Left ventricle myocardium inferior (tissue), 1 donor: Measurements from ENCODE around the gene RNF150. TPM values are rescaled to one million over a fixed set of nuclear protein-coding genes. Genes with fewer than 3 reads are reported as not detected.

Experiments
- DNase-seq: peaks from one replicate; pipeline ENCODE4 v3.0.0-alpha.2; 2020
- H3K27ac ChIP-seq: fragments of 200-600 bp; replicated peaks from 2 replicates; pipeline ENCODE4 v1.8.0; 2021
- H3K27me3 ChIP-seq: fragments of 200-600 bp; 2 replicates; pipeline ENCODE4 v1.8.0; 2021; ENCODE audit warnings: low read depth
- H3K36me3 ChIP-seq: fragments of 200-600 bp; 2 replicates; pipeline ENCODE4 v1.8.0; 2021
- H3K4me1 ChIP-seq: fragments of 200-600 bp; 2 replicates; pipeline ENCODE4 v1.8.0; 2021
- H3K4me3 ChIP-seq: fragments of 200-600 bp; 2 replicates; pipeline ENCODE4 v1.8.0; 2021; ENCODE audit warnings: mild to moderate bottlenecking, moderate library complexity
- H3K9me3 ChIP-seq: fragments of 200-600 bp; replicated peaks from 2 replicates; pipeline ENCODE4 v1.8.0; 2021
- intact Hi-C: fragments of 100-400 bp; cut with micrococcal nuclease; formaldehyde crosslinking; loops from one replicate; pipeline ENCODE4 v1.11.0; 2022
- total RNA-seq: library from RNA; stranded (reverse); fragmentation: NEBNext Ultra II Directional; extraction: Animal tissue kit (Norgen Biotek cat#: 25700); gene quantifications from one replicate; pipeline ENCODE4 v1.2.1, GENCODE V29; 2021
- TF ChIP-seq, protein P1 (sequence below): fragments of 200-600 bp; IDR thresholded peaks from 2 replicates; pipeline ENCODE4 v1.8.0; 2021; ENCODE audit warnings: antibody characterized with exemption, mild to moderate bottlenecking, borderline replicate concordance
- donor health status: DM: no; HTN: yes; CAD: no; lungs with severe emphysema.

RNF150 gene
- total RNA-seq, 1 donor from 2014 or later = 68.0 TPM

GRCh38 chr4:141075553-141075952 is 57.7 kb downstream of the RNF150 start:
- no peaks in the 10 kb centered on the region for H3K27me3 ChIP-seq
- no peak for DNase-seq
- intact Hi-C loops = no loop called here
- H3K4me1 ChIP-seq = peaks cover 71% of the 10 kb centered on the region
- no peaks in the 10 kb centered on the region for H3K36me3 ChIP-seq
- no peaks in the 10 kb centered on the region for H3K9me3 ChIP-seq
- H3K4me3 ChIP-seq = no peak overlapping the region
- peak overlapping the region; percentile 54 for H3K27ac ChIP-seq
- TF ChIP-seq, protein P1, sequence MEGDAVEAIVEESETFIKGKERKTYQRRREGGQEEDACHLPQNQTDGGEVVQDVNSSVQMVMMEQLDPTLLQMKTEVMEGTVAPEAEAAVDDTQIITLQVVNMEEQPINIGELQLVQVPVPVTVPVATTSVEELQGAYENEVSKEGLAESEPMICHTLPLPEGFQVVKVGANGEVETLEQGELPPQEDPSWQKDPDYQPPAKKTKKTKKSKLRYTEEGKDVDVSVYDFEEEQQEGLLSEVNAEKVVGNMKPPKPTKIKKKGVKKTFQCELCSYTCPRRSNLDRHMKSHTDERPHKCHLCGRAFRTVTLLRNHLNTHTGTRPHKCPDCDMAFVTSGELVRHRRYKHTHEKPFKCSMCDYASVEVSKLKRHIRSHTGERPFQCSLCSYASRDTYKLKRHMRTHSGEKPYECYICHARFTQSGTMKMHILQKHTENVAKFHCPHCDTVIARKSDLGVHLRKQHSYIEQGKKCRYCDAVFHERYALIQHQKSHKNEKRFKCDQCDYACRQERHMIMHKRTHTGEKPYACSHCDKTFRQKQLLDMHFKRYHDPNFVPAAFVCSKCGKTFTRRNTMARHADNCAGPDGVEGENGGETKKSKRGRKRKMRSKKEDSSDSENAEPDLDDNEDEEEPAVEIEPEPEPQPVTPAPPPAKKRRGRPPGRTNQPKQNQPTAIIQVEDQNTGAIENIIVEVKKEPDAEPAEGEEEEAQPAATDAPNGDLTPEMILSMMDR = no peak

DNA sequence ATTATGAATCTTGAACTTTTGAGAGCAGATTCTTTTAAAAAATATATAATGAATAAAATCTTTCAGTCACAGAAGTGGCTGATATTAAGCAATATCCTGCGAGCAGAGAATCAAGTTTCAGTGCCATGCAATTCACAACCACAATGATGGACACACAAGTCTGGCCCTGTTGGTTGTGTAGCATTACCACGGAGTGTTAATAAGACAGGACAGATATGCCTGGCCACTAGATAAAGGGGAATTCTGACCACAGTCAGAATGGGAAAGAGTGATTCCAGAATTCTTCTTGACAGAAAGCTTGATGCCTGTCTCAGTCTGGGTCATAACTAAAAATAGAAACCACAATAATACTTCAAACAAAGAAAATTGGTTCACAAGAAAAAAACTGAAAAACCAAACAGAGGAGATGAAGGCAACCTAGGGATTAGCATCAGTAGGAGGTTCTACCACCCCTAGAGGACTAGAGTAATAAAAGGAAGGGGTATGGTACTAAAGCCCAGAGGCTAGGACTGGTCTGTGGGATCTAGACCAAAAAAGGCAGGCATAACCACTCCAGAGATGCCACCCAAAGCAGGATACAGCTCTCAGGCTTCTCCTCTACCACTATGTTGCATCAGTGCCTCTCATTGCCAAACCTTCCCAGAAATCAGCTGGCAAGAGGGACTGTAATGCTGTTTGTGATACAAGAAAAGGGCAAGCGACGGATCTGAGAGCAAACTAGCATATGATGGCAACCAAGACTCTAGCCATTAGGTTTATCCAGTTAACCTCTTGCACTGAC is 59.0 kb downstream of the RNF150 start:
- Histone ChIP-seq H3K36me3 (no peaks in the 10 kb centered on the region), H3K4me1 (peaks cover 59% of the 10 kb centered on the region), H3K27ac (peak overlapping the region; percentile 54), H3K27me3 (no peaks in the 10 kb centered on the region), H3K9me3 (no peaks in the 10 kb centered on the region), H3K4me3 (no peak overlapping the region)
- TF ChIP-seq, protein P1 = no peak
- intact Hi-C loops = no loop called here
- no peak for DNase-seq

GRCh38 chr4:141066690-141067089 is 66.6 kb downstream of the RNF150 start:
- H3K36me3 ChIP-seq = no peaks in the 10 kb centered on the region
- TF ChIP-seq, protein P1 = no peak
- H3K27me3 ChIP-seq = no peaks in the 10 kb centered on the region
- H3K4me1 ChIP-seq = peaks cover 14% of the 10 kb centered on the region
- H3K9me3 ChIP-seq = no peaks in the 10 kb centered on the region
- H3K4me3 ChIP-seq = no peak overlapping the region
- DNase-seq = no peak
- no peak overlapping the region for H3K27ac ChIP-seq
- intact Hi-C loops = no loop called here

- Histone ChIP-seq H3K27me3 (no peaks in the 10 kb centered on the region), H3K36me3 (no peaks in the 10 kb centered on the region), H3K27ac (no peak overlapping the region), H3K4me1 (peaks cover 14% of the 10 kb centered on the region), H3K4me3 (no peak overlapping the region), H3K9me3 (no peaks in the 10 kb centered on the region)
- no peak for DNase-seq
- TF ChIP-seq, protein P1 = no peak
- intact Hi-C loops = no loop called here
Observed at GRCh38 chr4:141065872-141066271, 67.4 kb downstream of the RNF150 start.

- Histone ChIP-seq H3K27ac (no peak overlapping the region), H3K36me3 (no peaks in the 10 kb centered on the region), H3K9me3 (no peaks in the 10 kb centered on the region), H3K4me1 (peaks cover 30% of the 10 kb centered on the region), H3K4me3 (no peak overlapping the region), H3K27me3 (no peaks in the 10 kb centered on the region)
- intact Hi-C loops = no loop called here
- no peak for DNase-seq
- TF ChIP-seq, protein P1 = no peak
Observed at GRCh38 chr4:141062651-141063050, 70.6 kb downstream of the RNF150 start.
